Measurements from ENCODE around the gene NTN5.
"Not testable (repeated sequence)": the region's sequence is repeated elsewhere in the genome, so short reads cannot be mapped to it uniquely, and the experiment has no call there.

NTN5 gene

GRCh38 chr19:48668761-48669160, 4.1 kb downstream of the NTN5 start:
- DNase-seq: no peak

GRCh38 chr19:48668332-48668731, 4.5 kb downstream of the NTN5 start:
- DNase-seq: no peak

- no peak for DNase-seq
These were observed 7.0 kb downstream of the NTN5 start for GRCh38 chr19:48665786-48666185.

GRCh38 chr19:48664476-48664875, 8.3 kb downstream of the NTN5 start:
- no peak for DNase-seq

- DNase-seq: no peak
These were observed 9.2 kb downstream of the NTN5 start for GRCh38 chr19:48663667-48664066.

- DNase-seq: no peak
These were observed 11.1 kb downstream of the NTN5 start for GRCh38 chr19:48661711-48662090.

GRCh38 chr19:48660852-48661710, 11.7 kb downstream of the NTN5 start:
- DNase-seq: peak; percentile 95

GRCh38 chr19:48659768-48660167, 13.0 kb downstream of the NTN5 start:
- peak; percentile 77 for DNase-seq

- DNase-seq: no peak
These were observed 14.3 kb downstream of the NTN5 start for GRCh38 chr19:48658483-48658882.

GRCh38 chr19:48657828-48658227, 15.0 kb downstream of the NTN5 start:
- not testable (repeated sequence) for DNase-seq

- DNase-seq: no peak
These were observed 15.9 kb downstream of the NTN5 start for GRCh38 chr19:48656840-48657474.

- no peak for DNase-seq
These were observed 18.3 kb downstream of the NTN5 start for GRCh38 chr19:48654299-48655059.

GRCh38 chr19:48651683-48652048, 21.2 kb downstream of the NTN5 start:
- DNase-seq: peak; percentile 42

GRCh38 chr19:48650974-48651682, 21.7 kb downstream of the NTN5 start:
- no peak for DNase-seq

- no peak for DNase-seq
These were observed 24.7 kb downstream of the NTN5 start for GRCh38 chr19:48648134-48648533.

- DNase-seq: no peak
These were observed 26.0 kb downstream of the NTN5 start for GRCh38 chr19:48646722-48647216.

- DNase-seq: peak; percentile 75
These were observed 26.7 kb downstream of the NTN5 start, which contains the start of gene CA11 for GRCh38 chr19:48646001-48646721. CA11 (minus strand) TSS chr19:48646187; CDS start chr19:48645632, 555 bp downstream.

- DNase-seq: no peak
These were observed 27.2 kb downstream of the NTN5 start for GRCh38 chr19:48645620-48646000.

- peak; percentile 71 for DNase-seq
These were observed 27.8 kb downstream of the NTN5 start for GRCh38 chr19:48644839-48645619.

GRCh38 chr19:48644355-48644754, 28.5 kb downstream of the NTN5 start:
- DNase-seq: no peak

GRCh38 chr19:48642862-48643261, 30.0 kb downstream of the NTN5 start:
- no peak for DNase-seq

Data from inflammatory macrophage treated with lipopolysaccharide for 4 hours (primary cell).